WTC11 (cell line): ENCODE data around the gene KANSL3. TPM values are rescaled to one million over a fixed set of nuclear protein-coding genes. Genes with fewer than 3 reads are reported as not detected.

ENCODE experiments used
- ATAC-seq: fragments of 200-7000 bp; cut with Tn5 transposase; 2 replicates; pipeline ENCODE4 v1.10.0; 2021; ENCODE audit warnings: mild to moderate bottlenecking, moderate library complexity
- CTCF ChIA-PET: fragments of 300-600 bp; sonication (Branson Sonifier 250); formaldehyde crosslinking; loops from one replicate; lab custom pipeline; 2021; ENCODE audit warnings: antibody characterized with exemption; lab: Charles Lee
- POLR2A ChIA-PET: fragments of 350-600 bp; sonication (Branson Sonifier 250); formaldehyde crosslinking; loops from one replicate; lab custom pipeline; 2021; ENCODE audit warnings: antibody characterized with exemption; lab: Charles Lee
- DNase-seq: peaks from one replicate; pipeline ENCODE4 v3.0.0; 2021; ENCODE audit warnings: low spot score
- H3K27ac Mint-ChIP-seq: 2 replicates; pipeline ENCODE4 v1.8.0; 2021; ENCODE audit warnings: mixed read lengths
- H3K27me3 Mint-ChIP-seq: 2 replicates; pipeline ENCODE4 v1.8.0; 2021; ENCODE audit warnings: low read depth, mild to moderate bottlenecking, moderate library complexity, mixed read lengths
- H3K36me3 Mint-ChIP-seq: 2 replicates; pipeline ENCODE4 v1.8.0; 2021; ENCODE audit warnings: mixed read lengths
- H3K4me1 Mint-ChIP-seq: 2 replicates; pipeline ENCODE4 v1.8.0; 2022; ENCODE audit warnings: mixed read lengths
- H3K4me3 Mint-ChIP-seq: 2 replicates; pipeline ENCODE4 v1.8.0; 2021; ENCODE audit warnings: mild to moderate bottlenecking, moderate library complexity, mixed read lengths
- H3K9me3 Mint-ChIP-seq: 2 replicates; pipeline ENCODE4 v1.8.0; 2021; ENCODE audit warnings: mixed read lengths
- AFF4 ChIP-seq: sonication (generic); formaldehyde crosslinking; IDR thresholded peaks from 2 replicates; pipeline ENCODE4 v1.8.1; 2023; ENCODE audit warnings: mild to moderate bottlenecking, missing genetic modification reagents, borderline replicate concordance
- ARID4B ChIP-seq: sonication (generic); formaldehyde crosslinking; IDR thresholded peaks from 2 replicates; pipeline ENCODE4 v1.8.0; 2023; ENCODE audit warnings: missing genetic modification reagents, mild to moderate bottlenecking, borderline replicate concordance
- EMX1 ChIP-seq: fragments of 250-450 bp; sonication (Bioruptor Pico); IDR thresholded peaks from 2 replicates; pipeline ENCODE4 v1.8.0; 2021; ENCODE audit warnings: mild to moderate bottlenecking
- FOXK1 ChIP-seq: sonication (generic); formaldehyde crosslinking; IDR thresholded peaks from 2 replicates; pipeline ENCODE4 v1.8.0; 2022; ENCODE audit warnings: mild to moderate bottlenecking, moderate library complexity, missing genetic modification reagents
- FOXP4 ChIP-seq: sonication (generic); formaldehyde crosslinking; IDR thresholded peaks from 2 replicates; pipeline ENCODE4 v1.8.0; 2022; ENCODE audit warnings: mild to moderate bottlenecking, missing genetic modification reagents
- HMGXB4 ChIP-seq: sonication (generic); formaldehyde crosslinking; IDR thresholded peaks from 2 replicates; pipeline ENCODE4 v1.8.1; 2023; ENCODE audit warnings: mild to moderate bottlenecking, moderate library complexity, missing genetic modification reagents
- NFYB ChIP-seq: sonication (generic); formaldehyde crosslinking; conservative IDR thresholded peaks from 2 replicates; pipeline ENCODE4 v1.8.0; 2022; ENCODE audit warnings: low read depth, missing genetic modification reagents
- PRRX2 ChIP-seq: fragments of 250-450 bp; sonication (Bioruptor Pico); IDR thresholded peaks from 2 replicates; pipeline ENCODE4 v1.8.0; 2021; ENCODE audit warnings: mild to moderate bottlenecking
- SMAD3 ChIP-seq: sonication (generic); formaldehyde crosslinking; IDR thresholded peaks from 2 replicates; pipeline ENCODE4 v1.8.0; 2022; ENCODE audit warnings: missing genetic modification reagents, mild to moderate bottlenecking, borderline replicate concordance
- SP1 ChIP-seq: sonication (generic); formaldehyde crosslinking; conservative IDR thresholded peaks from 2 replicates; pipeline ENCODE4 v1.8.1; 2022; ENCODE audit warnings: missing genetic modification reagents
- ZNF138 ChIP-seq: sonication (generic); formaldehyde crosslinking; conservative IDR thresholded peaks from 2 replicates; pipeline ENCODE4 v1.8.1; 2022; ENCODE audit warnings: mild to moderate bottlenecking, moderate library complexity, missing genetic modification reagents
- ZNF219 ChIP-seq: sonication (generic); formaldehyde crosslinking; IDR thresholded peaks from 2 replicates; pipeline ENCODE4 v1.8.0; 2023; ENCODE audit warnings: missing genetic modification reagents, mild to moderate bottlenecking, borderline replicate concordance
- total RNA-seq: library from RNA; stranded (reverse); gene quantifications from 3 replicates; pipeline ENCODE4 v1.2.3, GENCODE V29; 2021
- TF ChIP-seq, protein P1 (sequence below): fragments of 250-450 bp; sonication (Bioruptor Pico); IDR thresholded peaks from 2 replicates; pipeline ENCODE4 v1.8.0; 2021; ENCODE audit warnings: mild to moderate bottlenecking
- TF ChIP-seq, protein P2 (sequence below): fragments of 250-450 bp; sonication (Bioruptor Pico); IDR thresholded peaks from 2 replicates; pipeline ENCODE4 v1.9.0; 2021; ENCODE audit warnings: mild to moderate bottlenecking
- TF ChIP-seq, protein P3 (sequence below): sonication (generic); formaldehyde crosslinking; IDR thresholded peaks from 2 replicates; pipeline ENCODE4 v1.8.0; 2022; ENCODE audit warnings: mild to moderate bottlenecking, missing genetic modification reagents

Gene KANSL3
- total RNA-seq, 1 experiment from 2014 or later = 32.5 TPM

DNA sequence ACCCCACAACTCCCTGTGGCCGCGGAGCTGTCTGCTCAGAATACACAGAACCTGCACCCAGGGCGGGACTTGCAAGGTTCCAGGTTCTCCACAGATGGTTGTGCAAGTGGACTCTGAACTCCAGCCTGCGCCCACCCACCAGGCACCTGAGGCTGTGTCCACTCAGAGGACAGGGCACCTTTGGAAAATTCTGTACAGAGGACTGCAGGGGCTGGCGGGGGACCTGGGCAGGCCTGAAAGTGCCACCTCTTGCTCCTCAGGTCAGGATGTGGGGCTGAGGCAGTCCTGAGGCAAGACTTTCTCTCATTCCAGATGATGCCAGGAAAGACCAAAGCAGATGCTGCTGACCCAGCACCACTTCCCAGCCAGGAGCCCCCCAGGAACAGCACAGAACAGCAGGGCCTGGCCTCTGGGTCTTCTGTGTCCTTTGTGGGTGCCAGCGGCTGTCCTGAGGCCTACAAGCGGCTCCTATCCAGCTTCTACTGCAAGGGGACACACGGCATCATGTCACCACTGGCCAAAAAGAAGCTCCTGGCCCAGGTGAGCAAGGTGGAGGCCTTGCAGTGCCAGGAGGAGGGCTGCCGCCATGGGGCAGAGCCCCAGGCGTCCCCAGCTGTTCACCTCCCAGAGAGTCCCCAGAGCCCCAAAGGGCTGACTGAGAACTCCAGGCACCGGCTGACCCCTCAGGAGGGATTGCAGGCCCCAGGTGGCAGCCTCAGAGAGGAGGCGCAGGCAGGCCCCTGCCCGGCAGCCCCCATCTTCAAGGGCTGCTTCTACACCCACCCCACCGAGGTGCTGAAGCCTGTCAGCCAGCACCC lies 87.1 kb downstream of the KANSL3 start (continued):
- TF ChIP-seq AFF4 (CRISPR knock-in tag) (no peak), SMAD3 (CRISPR knock-in tag) (no peak), ZNF219 (no peak)
- TF ChIP-seq, protein P1, sequence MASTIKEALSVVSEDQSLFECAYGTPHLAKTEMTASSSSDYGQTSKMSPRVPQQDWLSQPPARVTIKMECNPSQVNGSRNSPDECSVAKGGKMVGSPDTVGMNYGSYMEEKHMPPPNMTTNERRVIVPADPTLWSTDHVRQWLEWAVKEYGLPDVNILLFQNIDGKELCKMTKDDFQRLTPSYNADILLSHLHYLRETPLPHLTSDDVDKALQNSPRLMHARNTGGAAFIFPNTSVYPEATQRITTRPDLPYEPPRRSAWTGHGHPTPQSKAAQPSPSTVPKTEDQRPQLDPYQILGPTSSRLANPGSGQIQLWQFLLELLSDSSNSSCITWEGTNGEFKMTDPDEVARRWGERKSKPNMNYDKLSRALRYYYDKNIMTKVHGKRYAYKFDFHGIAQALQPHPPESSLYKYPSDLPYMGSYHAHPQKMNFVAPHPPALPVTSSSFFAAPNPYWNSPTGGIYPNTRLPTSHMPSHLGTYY = no peak
- TF ChIP-seq, all 79 proteins: peak for 0

- H3K36me3 Mint-ChIP-seq = peaks cover 9% of the 10 kb centered on the region
- POLR2A ChIA-PET = interaction anchor here (0.8 to 1.1 kb wide), 2 partner anchors 11 to 13 kb away, joined by 3 read pairs; no protein-coding TSS in a partner anchor
- CTCF ChIA-PET = interaction anchor here (0.6 to 4.4 kb wide), 55 partner anchors 9 to 450 kb away, joined by 3 to 117 read pairs (median 5); partner anchors contain the start of genes ANKRD39, ARID5A, CNNM3 and CNNM4
- peaks cover 29% of the 10 kb centered on the region for H3K4me1 Mint-ChIP-seq
- H3K27ac Mint-ChIP-seq = no peak overlapping the region
- H3K4me3 Mint-ChIP-seq = no peak overlapping the region
- peaks cover 9% of the 10 kb centered on the region for H3K9me3 Mint-ChIP-seq
- H3K27me3 Mint-ChIP-seq = no peaks in the 10 kb centered on the region; the same call in 1 of the 2 replicates
- DNase-seq = peak; percentile 90
- peak; percentile 44 for ATAC-seq
- TF ChIP-seq, protein P2, sequence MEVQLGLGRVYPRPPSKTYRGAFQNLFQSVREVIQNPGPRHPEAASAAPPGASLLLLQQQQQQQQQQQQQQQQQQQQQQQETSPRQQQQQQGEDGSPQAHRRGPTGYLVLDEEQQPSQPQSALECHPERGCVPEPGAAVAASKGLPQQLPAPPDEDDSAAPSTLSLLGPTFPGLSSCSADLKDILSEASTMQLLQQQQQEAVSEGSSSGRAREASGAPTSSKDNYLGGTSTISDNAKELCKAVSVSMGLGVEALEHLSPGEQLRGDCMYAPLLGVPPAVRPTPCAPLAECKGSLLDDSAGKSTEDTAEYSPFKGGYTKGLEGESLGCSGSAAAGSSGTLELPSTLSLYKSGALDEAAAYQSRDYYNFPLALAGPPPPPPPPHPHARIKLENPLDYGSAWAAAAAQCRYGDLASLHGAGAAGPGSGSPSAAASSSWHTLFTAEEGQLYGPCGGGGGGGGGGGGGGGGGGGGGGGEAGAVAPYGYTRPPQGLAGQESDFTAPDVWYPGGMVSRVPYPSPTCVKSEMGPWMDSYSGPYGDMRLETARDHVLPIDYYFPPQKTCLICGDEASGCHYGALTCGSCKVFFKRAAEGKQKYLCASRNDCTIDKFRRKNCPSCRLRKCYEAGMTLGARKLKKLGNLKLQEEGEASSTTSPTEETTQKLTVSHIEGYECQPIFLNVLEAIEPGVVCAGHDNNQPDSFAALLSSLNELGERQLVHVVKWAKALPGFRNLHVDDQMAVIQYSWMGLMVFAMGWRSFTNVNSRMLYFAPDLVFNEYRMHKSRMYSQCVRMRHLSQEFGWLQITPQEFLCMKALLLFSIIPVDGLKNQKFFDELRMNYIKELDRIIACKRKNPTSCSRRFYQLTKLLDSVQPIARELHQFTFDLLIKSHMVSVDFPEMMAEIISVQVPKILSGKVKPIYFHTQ = no peak
- TF ChIP-seq FOXP4 (CRISPR knock-in tag) = peak; percentile 72; the same call in 1 of the 2 replicates
- no peak for TF ChIP-seq NFYB (CRISPR knock-in tag)
- peak; percentile 62; the same call in 1 of the 2 replicates for TF ChIP-seq ARID4B
- 0 out of 2 replicates have a peak, but pooled peaks have one; percentile 22 for TF ChIP-seq SP1 (CRISPR knock-in tag)
- TF ChIP-seq ZNF138 = peak; percentile 86; the same call in 1 of the 2 replicates
- TF ChIP-seq SMAD3 (CRISPR knock-in tag) = no peak; the same call in 1 of the 2 replicates
- TF ChIP-seq HMGXB4 (CRISPR knock-in tag) = peak; percentile 88
- TF ChIP-seq PRRX2 (CRISPR knock-in tag) = peak; percentile 57; the same call in 1 of the 2 replicates
- 0 out of 2 replicates have a peak, but pooled peaks have one; percentile 51 for TF ChIP-seq FOXK1 (CRISPR knock-in tag)
- TF ChIP-seq EMX1 (CRISPR knock-in tag) = 0 out of 2 replicates have a peak, but pooled peaks have one; percentile 60
- TF ChIP-seq, protein P3, sequence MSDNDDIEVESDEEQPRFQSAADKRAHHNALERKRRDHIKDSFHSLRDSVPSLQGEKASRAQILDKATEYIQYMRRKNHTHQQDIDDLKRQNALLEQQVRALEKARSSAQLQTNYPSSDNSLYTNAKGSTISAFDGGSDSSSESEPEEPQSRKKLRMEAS (CRISPR knock-in tag) = peak; percentile 95
These were observed 87.9 kb downstream of the KANSL3 start for GRCh38 chr2:96549967-96550786.
